ENCODE results near the gene MOG. TPM values are rescaled to one million over a fixed set of nuclear protein-coding genes. Genes with fewer than 3 reads are reported as not detected.
"Not testable (repeated sequence)": the region's sequence is repeated elsewhere in the genome, so short reads cannot be mapped to it uniquely, and the experiment has no call there.

MOG gene
- total RNA-seq, 3 donors from 2014 or later, result not detected

- TF ChIP-seq CTCF (IDR thresholded peaks at IDR 0.05), result no peak
- intact Hi-C loops (cut with DNase I, micrococcal nuclease), result no loop called here
- DNase-seq, result no peak
Measured at GRCh38 chr6:29655658-29656057, 1.2 kb upstream of the MOG start.

GRCh38 chr6:29656157-29656556, 735 bp upstream of the MOG start:
- DNase-seq (no peak), ATAC-seq (no peak)
- Histone ChIP-seq H3K9me3 (no peaks in the 10 kb centered on the region), H3K36me3 (ENCODE audit: low read depth) (no peaks in the 10 kb centered on the region), H3K4me1 (ENCODE audit: low read depth) (no peaks in the 10 kb centered on the region), H3K4me3 (no peak overlapping the region)
- intact Hi-C loops (cut with DNase I, micrococcal nuclease), result no loop called here
- TF ChIP-seq CTCF (IDR thresholded peaks at IDR 0.05), result no peak

More at GRCh38 chr6:29655658-29656057, 1.2 kb upstream of the MOG start:
- no peaks in the 10 kb centered on the region for H3K9me3 ChIP-seq
- no peak for ATAC-seq
- H3K36me3 ChIP-seq (ENCODE audit: low read depth), result no peaks in the 10 kb centered on the region
- H3K4me1 ChIP-seq (ENCODE audit: low read depth), result no peaks in the 10 kb centered on the region
- no peak overlapping the region for H3K4me3 ChIP-seq

GRCh38 chr6:29661071-29661470, 4.2 kb downstream of the MOG start:
- ATAC-seq (no peak), DNase-seq (no peak)
- TF ChIP-seq CTCF (IDR thresholded peaks at IDR 0.05), result no peak
- no peaks in the 10 kb centered on the region for H3K9me3 ChIP-seq
- intact Hi-C loops (cut with DNase I, micrococcal nuclease), result no loop called here
- H3K36me3 ChIP-seq (ENCODE audit: low read depth), result no peaks in the 10 kb centered on the region
- H3K4me1 ChIP-seq (ENCODE audit: low read depth), result no peaks in the 10 kb centered on the region
- no peak overlapping the region for H3K4me3 ChIP-seq

- intact Hi-C loops (cut with DNase I, micrococcal nuclease); ATAC-seq: not testable (repeated sequence)
Measured at GRCh38 chr6:29661502-29662141, 4.7 kb downstream of the MOG start.

GRCh38 chr6:29663300-29664042, 6.6 kb downstream of the MOG start:
- Histone ChIP-seq H3K4me3 (no peak overlapping the region), H3K4me1 (ENCODE audit: low read depth) (no peaks in the 10 kb centered on the region), H3K9me3 (no peaks in the 10 kb centered on the region), H3K36me3 (ENCODE audit: low read depth) (no peaks in the 10 kb centered on the region)
- DNase-seq, result no peak
- TF ChIP-seq CTCF (IDR thresholded peaks at IDR 0.05), result no peak
- intact Hi-C loops (cut with DNase I, micrococcal nuclease), result no loop called here
- ATAC-seq, result no peak

More at GRCh38 chr6:29661502-29662141, 4.7 kb downstream of the MOG start:
- not testable (repeated sequence) for DNase-seq; H3K4me3 ChIP-seq; H3K9me3 ChIP-seq; H3K4me1 ChIP-seq (ENCODE audit: low read depth); H3K36me3 ChIP-seq (ENCODE audit: low read depth)
